HEK293 (cell line): ENCODE results near the gene FSHR.

Experiments
- CTCF ChIA-PET: fragments of 350-600 bp; formaldehyde crosslinking; extraction: SDS; loops from one replicate; lab custom pipeline; 2021; ENCODE audit warnings: antibody characterized with exemption; lab: Yijun Ruan, JAX
- POLR2A ChIA-PET: fragments of 300-600 bp; formaldehyde crosslinking; extraction: SDS; loops from one replicate; lab custom pipeline; 2020; ENCODE audit warnings: antibody characterized with exemption, inconsistent platforms; lab: Yijun Ruan, JAX
- H3K27ac ChIP-seq: fragments of 200-500 bp; sonication (Bioruptor generic); 2 replicates; pipeline ENCODE4 v1.5.1; 2014; ENCODE audit warnings: low read depth, low read length, control low read depth, inconsistent platforms; ENCODE audit errors: extremely low read depth
- H3K36me3 ChIP-seq, 2 experiments: fragments of 200-500 bp in 1 of 2; sonication (Bioruptor generic) in 1 of 2; 1 replicate in 1 of 2; 2 replicates in 1 of 2; pipeline ENCODE4 v1.5.1; 2014 to 2017; ENCODE audit warnings: inconsistent platforms in 2 of 2, low read length in 2 of 2; ENCODE audit not compliant: control insufficient read depth in 2 of 2, insufficient read depth in 1 of 2
- H3K4me1 ChIP-seq: fragments of 200-500 bp; sonication (Bioruptor generic); 2 replicates; pipeline ENCODE4 v1.5.1; 2014; ENCODE audit warnings: mild to moderate bottlenecking, low read length, inconsistent platforms; ENCODE audit not compliant: control insufficient read depth, insufficient read depth
- H3K4me3 ChIP-seq: 2 replicates; pipeline ENCODE4 v1.5.1; 2011; ENCODE audit warnings: low read depth, mild to moderate bottlenecking, control low read depth, low read length, moderate library complexity
- H3K9me3 ChIP-seq: fragments of 200-500 bp; sonication (Bioruptor generic); 2 replicates; pipeline ENCODE4 v1.5.1; 2014; ENCODE audit warnings: low read depth, low read length, inconsistent platforms; ENCODE audit not compliant: control insufficient read depth, insufficient read depth
- ZBTB21 ChIP-seq: fragments of 450-650 bp; formaldehyde crosslinking; IDR thresholded peaks from 2 replicates; pipeline ENCODE4 v1.5.1; 2017; ENCODE audit warnings: missing biosample characterization, missing genetic modification characterization
- ZBTB44 ChIP-seq: fragments of 450-650 bp; IDR thresholded peaks from 2 replicates; pipeline ENCODE4 v1.5.1; 2018; ENCODE audit warnings: missing biosample characterization, mild to moderate bottlenecking, missing genetic modification characterization
- ZFP3 ChIP-seq: fragments of 450-650 bp; formaldehyde crosslinking; IDR thresholded peaks from 2 replicates; pipeline ENCODE4 v1.5.1; 2016; ENCODE audit warnings: low read depth, missing biosample characterization, missing genetic modification characterization
- ZNF121 ChIP-seq: fragments of 450-650 bp; formaldehyde crosslinking; IDR thresholded peaks from 2 replicates; pipeline ENCODE4 v1.5.1; 2016; ENCODE audit warnings: missing biosample characterization, missing genetic modification characterization
- ZNF398 ChIP-seq: fragments of 450-650 bp; formaldehyde crosslinking; IDR thresholded peaks from 2 replicates; pipeline ENCODE4 v1.5.1; 2017; ENCODE audit warnings: missing biosample characterization, missing genetic modification characterization
- ZNF426 ChIP-seq: fragments of 450-650 bp; formaldehyde crosslinking; IDR thresholded peaks from 2 replicates; pipeline ENCODE4 v1.5.1; 2017; ENCODE audit warnings: missing biosample characterization, missing genetic modification characterization, mild to moderate bottlenecking, inconsistent platforms, moderate library complexity
- ZNF501 ChIP-seq: fragments of 450-650 bp; formaldehyde crosslinking; IDR thresholded peaks from 2 replicates; pipeline ENCODE4 v1.5.1; 2016; ENCODE audit warnings: missing biosample characterization, missing genetic modification characterization
- ZNF510 ChIP-seq: fragments of 450-650 bp; formaldehyde crosslinking; IDR thresholded peaks from 2 replicates; pipeline ENCODE4 v1.5.1; 2018; ENCODE audit warnings: mild to moderate bottlenecking, missing genetic modification characterization, missing biosample characterization; ENCODE audit not compliant: insufficient replicate concordance
- ZNF514 ChIP-seq: fragments of 450-650 bp; formaldehyde crosslinking; IDR thresholded peaks from 2 replicates; pipeline ENCODE4 v1.5.1; 2016; ENCODE audit warnings: missing biosample characterization, missing genetic modification characterization
- ZNF580 ChIP-seq: fragments of 450-650 bp; formaldehyde crosslinking; IDR thresholded peaks from 2 replicates; pipeline ENCODE4 v1.5.1; 2016; ENCODE audit warnings: missing biosample characterization, missing genetic modification characterization
- ZNF585B ChIP-seq: fragments of 450-650 bp; formaldehyde crosslinking; IDR thresholded peaks from 2 replicates; pipeline ENCODE4 v1.5.1; 2016; ENCODE audit warnings: missing biosample characterization, missing genetic modification characterization
- ZNF623 ChIP-seq: fragments of 450-650 bp; formaldehyde crosslinking; IDR thresholded peaks from 2 replicates; pipeline ENCODE4 v1.5.1; 2016; ENCODE audit warnings: missing biosample characterization, missing genetic modification characterization
- ZNF658 ChIP-seq: fragments of 450-650 bp; formaldehyde crosslinking; IDR thresholded peaks from 2 replicates; pipeline ENCODE4; 2016; ENCODE audit warnings: missing biosample characterization, missing genetic modification characterization
- ZNF692 ChIP-seq: fragments of 450-650 bp; formaldehyde crosslinking; IDR thresholded peaks from 2 replicates; pipeline ENCODE4 v1.5.1; 2016; ENCODE audit warnings: missing biosample characterization, missing genetic modification characterization
- ZNF707 ChIP-seq: fragments of 450-650 bp; formaldehyde crosslinking; IDR thresholded peaks from 2 replicates; pipeline ENCODE4 v1.5.1; 2016; ENCODE audit warnings: missing biosample characterization, missing genetic modification characterization
- ZNF747 ChIP-seq: fragments of 450-650 bp; formaldehyde crosslinking; IDR thresholded peaks from 2 replicates; pipeline ENCODE4 v1.5.1; 2016; ENCODE audit warnings: missing biosample characterization, missing genetic modification characterization
- ZNF777 ChIP-seq: fragments of 450-650 bp; formaldehyde crosslinking; IDR thresholded peaks from 2 replicates; pipeline ENCODE4 v1.5.1; 2017; ENCODE audit warnings: missing biosample characterization, missing genetic modification characterization, borderline replicate concordance

Gene FSHR

GRCh38 chr2:49164729-49165128, 10.4 kb upstream of the FSHR start:
- ChIA-PET POLR2A (no interaction called here), CTCF (interaction anchor here (0.6 kb wide), 1 partner anchor 721 kb away, joined by 5 read pairs; no protein-coding TSS in a partner anchor)
- no peaks in the 10 kb centered on the region for H3K4me1 ChIP-seq
- H3K9me3 ChIP-seq = no peaks in the 10 kb centered on the region
- no peaks in the 10 kb centered on the region for H3K36me3 ChIP-seq
- no peak overlapping the region for H3K27ac ChIP-seq
- TF ChIP-seq ZNF580 = no peak
- TF ChIP-seq ZNF121 (tag by site-specific recombination) = no peak
- TF ChIP-seq ZNF747 = no peak
- no peak for TF ChIP-seq ZNF514 (tag by site-specific recombination)
- no peak for TF ChIP-seq ZNF623 (tag by site-specific recombination)
- TF ChIP-seq ZNF510 (tag by site-specific recombination) = no peak
- TF ChIP-seq ZNF501 (tag by site-specific recombination) = no peak
- TF ChIP-seq ZBTB21 (tag by site-specific recombination) = no peak
- no peak for TF ChIP-seq ZNF426 (tag by site-specific recombination)
- no peak for TF ChIP-seq ZNF692 (tag by site-specific recombination)
- no peak overlapping the region for H3K4me3 ChIP-seq

- POLR2A ChIA-PET = no interaction called here
- TF ChIP-seq ZNF707 (tag by site-specific recombination) = no peak
- TF ChIP-seq ZNF658 = no peak
- no peak for TF ChIP-seq ZNF398
- no peak for TF ChIP-seq ZFP3 (tag by site-specific recombination)
- no peak for TF ChIP-seq ZNF585B
- no peak for TF ChIP-seq ZNF777 (tag by site-specific recombination)
Measured at GRCh38 chr2:49162151-49162550, 7.8 kb upstream of the FSHR start.

GRCh38 chr2:49154891-49155290, 576 bp upstream of the FSHR start:
- no peak for TF ChIP-seq ZBTB44
- Histone ChIP-seq H3K4me3 (no peak overlapping the region), H3K27ac (no peak overlapping the region), H3K4me1 (no peaks in the 10 kb centered on the region), H3K36me3 (no peaks in the 10 kb centered on the region), H3K9me3 (no peaks in the 10 kb centered on the region)
- POLR2A ChIA-PET = no interaction called here
- CTCF ChIA-PET = interaction anchor here (0.7 kb wide), 1 partner anchor 556 kb away, joined by 4 read pairs; no protein-coding TSS in a partner anchor

More at GRCh38 chr2:49162151-49162550, 7.8 kb upstream of the FSHR start:
- no peaks in the 10 kb centered on the region for H3K36me3 ChIP-seq
- no peaks in the 10 kb centered on the region for H3K9me3 ChIP-seq
- no peak overlapping the region for H3K27ac ChIP-seq
- no peaks in the 10 kb centered on the region for H3K4me1 ChIP-seq
- no peak overlapping the region for H3K4me3 ChIP-seq
- CTCF ChIA-PET = no interaction called here
